ENCODE data around the gene ADGRV1.

ADGRV1 gene

DNA sequence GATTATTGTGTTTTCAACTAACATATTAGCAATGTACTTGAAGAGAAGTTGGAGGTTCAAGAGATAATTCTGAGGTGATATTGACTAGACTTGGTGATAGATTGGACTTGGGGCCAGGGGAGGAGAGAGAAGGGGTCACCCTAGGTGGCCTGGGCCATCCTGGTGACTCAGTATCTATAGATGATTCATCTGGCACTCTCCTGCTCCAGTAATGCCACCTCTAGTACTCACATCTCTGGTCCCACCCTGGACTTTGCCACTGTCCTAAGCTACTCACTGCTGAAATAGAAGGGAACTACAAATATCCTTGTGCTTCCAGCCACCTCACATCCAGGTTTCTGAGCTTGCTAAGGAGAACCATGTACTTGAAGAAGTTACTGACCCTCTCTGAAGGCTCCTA is 574.6 kb downstream of the ADGRV1 start (continued):
- no peak for TF ChIP-seq HOXD13 (CRISPR knock-in tag; IDR thresholded peaks at IDR 0.05; ENCODE audit: borderline replicate concordance)
- no peak for TF ChIP-seq ZNF701 (tag by site-specific recombination; IDR thresholded peaks at IDR 0.05)

DNA sequence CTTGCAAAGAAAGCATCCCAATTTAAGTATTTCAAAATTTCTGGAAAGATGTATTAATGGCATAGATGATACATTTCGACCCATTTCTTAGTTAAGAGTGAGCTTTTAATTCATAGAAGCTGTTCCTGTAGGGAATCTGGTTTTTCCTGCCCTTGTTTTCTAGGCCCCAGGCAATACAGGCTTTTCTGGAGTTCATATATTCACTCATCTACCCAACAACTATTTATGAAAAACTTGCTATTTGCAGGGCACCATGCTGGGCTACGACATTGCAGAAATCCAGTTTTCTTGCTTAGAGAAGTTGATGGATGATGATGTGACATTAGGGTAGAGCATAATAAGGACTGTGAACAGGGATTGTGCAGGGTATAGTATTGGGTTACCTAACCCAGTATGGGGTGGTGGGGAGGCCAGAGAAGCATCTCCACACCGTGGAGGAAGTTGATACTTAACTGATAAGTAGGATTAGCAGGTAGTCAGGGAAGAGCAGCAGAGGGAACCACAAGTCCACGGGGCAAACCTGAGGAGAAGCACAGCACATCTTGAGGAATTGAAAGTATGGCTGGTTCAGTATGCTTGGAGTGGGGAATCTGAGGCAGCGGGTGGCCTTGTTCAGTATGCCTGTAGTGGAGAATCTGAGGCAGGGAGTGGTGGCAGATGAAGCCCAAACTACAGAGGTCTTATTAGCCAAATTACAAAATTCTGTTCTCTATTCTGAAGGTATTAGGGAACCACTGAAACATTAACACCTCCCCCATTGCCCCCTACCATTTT is 577.1 kb downstream of the ADGRV1 start:
- Histone ChIP-seq H3K27ac (ENCODE audit: extremely low read depth, low read depth, low read length) (no peak overlapping the region), H3K36me3 (ENCODE audit: control insufficient read depth in 2 of 2, insufficient read depth in 1 of 2, low read length in 2 of 2) (no peaks in the 10 kb centered on the region), H3K9me3 (ENCODE audit: control insufficient read depth, insufficient read depth, low read depth, low read length) (no peaks in the 10 kb centered on the region), H3K4me1 (ENCODE audit: control insufficient read depth, insufficient read depth, low read length) (no peaks in the 10 kb centered on the region), H3K4me3 (ENCODE audit: low read depth, low read length) (no peak overlapping the region)
- TF ChIP-seq, protein P1, sequence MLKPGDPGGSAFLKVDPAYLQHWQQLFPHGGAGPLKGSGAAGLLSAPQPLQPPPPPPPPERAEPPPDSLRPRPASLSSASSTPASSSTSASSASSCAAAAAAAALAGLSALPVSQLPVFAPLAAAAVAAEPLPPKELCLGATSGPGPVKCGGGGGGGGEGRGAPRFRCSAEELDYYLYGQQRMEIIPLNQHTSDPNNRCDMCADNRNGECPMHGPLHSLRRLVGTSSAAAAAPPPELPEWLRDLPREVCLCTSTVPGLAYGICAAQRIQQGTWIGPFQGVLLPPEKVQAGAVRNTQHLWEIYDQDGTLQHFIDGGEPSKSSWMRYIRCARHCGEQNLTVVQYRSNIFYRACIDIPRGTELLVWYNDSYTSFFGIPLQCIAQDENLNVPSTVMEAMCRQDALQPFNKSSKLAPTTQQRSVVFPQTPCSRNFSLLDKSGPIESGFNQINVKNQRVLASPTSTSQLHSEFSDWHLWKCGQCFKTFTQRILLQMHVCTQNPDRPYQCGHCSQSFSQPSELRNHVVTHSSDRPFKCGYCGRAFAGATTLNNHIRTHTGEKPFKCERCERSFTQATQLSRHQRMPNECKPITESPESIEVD (tag by site-specific recombination; IDR thresholded peaks at IDR 0.05), result peak; percentile 54
- TF ChIP-seq ZNF112 (tag by site-specific recombination; IDR thresholded peaks at IDR 0.05) (no peak), ZNF626 (tag by site-specific recombination; IDR thresholded peaks at IDR 0.05) (no peak), ZNF660 (tag by site-specific recombination; IDR thresholded peaks at IDR 0.05) (0 out of 2 replicates have a peak, but pooled peaks have one; percentile 47)
- CTCF ChIA-PET, result interaction anchor here (1.0 kb wide), 1 partner anchor 250 kb away, joined by 4 read pairs; no protein-coding TSS in a partner anchor
- POLR2A ChIA-PET, result no interaction called here

DNA sequence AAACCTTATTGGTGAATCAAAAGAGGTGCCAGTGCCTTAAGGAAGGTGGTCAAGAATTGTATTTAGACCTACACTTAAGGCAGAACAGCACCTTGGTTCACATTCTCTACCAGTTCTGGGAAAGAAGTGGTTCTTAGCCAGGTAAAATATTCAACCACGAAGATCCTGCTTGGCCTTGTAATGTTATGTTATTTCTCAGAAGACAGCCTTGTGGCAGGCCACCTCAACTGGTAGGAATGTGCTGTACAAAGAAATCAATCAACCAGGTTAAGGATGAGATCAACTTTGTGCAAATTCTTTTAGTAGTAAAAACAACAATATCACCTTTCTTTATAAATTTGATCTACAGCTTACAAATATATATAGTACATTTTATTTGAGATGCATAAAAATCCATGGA is 577.7 kb downstream of the ADGRV1 start:
- Histone ChIP-seq H3K27ac (ENCODE audit: extremely low read depth, low read depth, low read length) (no peak overlapping the region), H3K4me1 (ENCODE audit: control insufficient read depth, insufficient read depth, low read length) (no peaks in the 10 kb centered on the region), H3K36me3 (ENCODE audit: control insufficient read depth in 2 of 2, insufficient read depth in 1 of 2, low read length in 2 of 2) (no peaks in the 10 kb centered on the region), H3K4me3 (ENCODE audit: low read depth, low read length) (no peak overlapping the region), H3K9me3 (ENCODE audit: control insufficient read depth, insufficient read depth, low read depth, low read length) (no peaks in the 10 kb centered on the region)
- ChIA-PET CTCF (interaction anchor here (0.6 to 0.7 kb wide), 2 partner anchors 251 to 265 kb away, joined by 3 to 4 read pairs; no protein-coding TSS in a partner anchor), POLR2A (no interaction called here)
- TF ChIP-seq ZNF677 (tag by site-specific recombination; IDR thresholded peaks at IDR 0.05) (no peak), ZNF211 (tag by site-specific recombination; IDR thresholded peaks at IDR 0.05; ENCODE audit: low read depth) (no peak), GLI2 (tag by site-specific recombination; IDR thresholded peaks at IDR 0.05; ENCODE audit: borderline replicate concordance, low read depth) (no peak), ZNF302 (tag by site-specific recombination; IDR thresholded peaks at IDR 0.05; ENCODE audit: low read depth) (no peak), ZNF585B (tag by site-specific recombination; IDR thresholded peaks at IDR 0.05) (no peak), ZNF670 (tag by site-specific recombination; IDR thresholded peaks at IDR 0.05; ENCODE audit: low read depth) (no peak), MEIS1 (CRISPR knock-in tag; IDR thresholded peaks at IDR 0.05; ENCODE audit: borderline replicate concordance) (no peak), ZNF837 (tag by site-specific recombination; IDR thresholded peaks at IDR 0.05) (no peak), ZNF768 (tag by site-specific recombination; IDR thresholded peaks at IDR 0.05) (no peak), ZNF777 (tag by site-specific recombination; IDR thresholded peaks at IDR 0.05; ENCODE audit: borderline replicate concordance) (no peak), ZNF792 (tag by site-specific recombination; IDR thresholded peaks at IDR 0.05) (no peak), ZNF621 (tag by site-specific recombination; IDR thresholded peaks at IDR 0.05) (no peak), ZBTB21 (tag by site-specific recombination; IDR thresholded peaks at IDR 0.05) (no peak), ZNF548 (tag by site-specific recombination; IDR thresholded peaks at IDR 0.05) (no peak)
- TF ChIP-seq, protein P2, sequence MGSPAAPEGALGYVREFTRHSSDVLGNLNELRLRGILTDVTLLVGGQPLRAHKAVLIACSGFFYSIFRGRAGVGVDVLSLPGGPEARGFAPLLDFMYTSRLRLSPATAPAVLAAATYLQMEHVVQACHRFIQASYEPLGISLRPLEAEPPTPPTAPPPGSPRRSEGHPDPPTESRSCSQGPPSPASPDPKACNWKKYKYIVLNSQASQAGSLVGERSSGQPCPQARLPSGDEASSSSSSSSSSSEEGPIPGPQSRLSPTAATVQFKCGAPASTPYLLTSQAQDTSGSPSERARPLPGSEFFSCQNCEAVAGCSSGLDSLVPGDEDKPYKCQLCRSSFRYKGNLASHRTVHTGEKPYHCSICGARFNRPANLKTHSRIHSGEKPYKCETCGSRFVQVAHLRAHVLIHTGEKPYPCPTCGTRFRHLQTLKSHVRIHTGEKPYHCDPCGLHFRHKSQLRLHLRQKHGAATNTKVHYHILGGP (tag by site-specific recombination; IDR thresholded peaks at IDR 0.05), result no peak
- TF ChIP-seq, protein P3, sequence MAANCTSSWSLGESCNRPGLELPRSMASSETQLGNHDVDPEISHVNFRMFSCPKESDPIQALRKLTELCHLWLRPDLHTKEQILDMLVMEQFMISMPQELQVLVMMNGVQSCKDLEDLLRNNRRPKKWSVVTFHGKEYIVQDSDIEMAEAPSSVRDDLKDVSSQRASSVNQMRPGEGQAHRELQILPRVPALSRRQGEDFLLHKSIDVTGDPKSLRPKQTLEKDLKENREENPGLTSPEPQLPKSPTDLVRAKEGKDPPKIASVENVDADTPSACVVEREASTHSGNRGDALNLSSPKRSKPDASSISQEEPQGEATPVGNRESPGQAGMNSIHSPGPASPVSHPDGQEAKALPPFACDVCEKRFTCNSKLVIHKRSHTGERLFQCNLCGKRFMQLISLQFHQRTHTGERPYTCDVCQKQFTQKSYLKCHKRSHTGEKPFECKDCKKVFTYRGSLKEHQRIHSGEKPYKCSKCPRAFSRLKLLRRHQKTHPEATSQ (tag by site-specific recombination; IDR thresholded peaks at IDR 0.05), result no peak
- TF ChIP-seq, protein P4, sequence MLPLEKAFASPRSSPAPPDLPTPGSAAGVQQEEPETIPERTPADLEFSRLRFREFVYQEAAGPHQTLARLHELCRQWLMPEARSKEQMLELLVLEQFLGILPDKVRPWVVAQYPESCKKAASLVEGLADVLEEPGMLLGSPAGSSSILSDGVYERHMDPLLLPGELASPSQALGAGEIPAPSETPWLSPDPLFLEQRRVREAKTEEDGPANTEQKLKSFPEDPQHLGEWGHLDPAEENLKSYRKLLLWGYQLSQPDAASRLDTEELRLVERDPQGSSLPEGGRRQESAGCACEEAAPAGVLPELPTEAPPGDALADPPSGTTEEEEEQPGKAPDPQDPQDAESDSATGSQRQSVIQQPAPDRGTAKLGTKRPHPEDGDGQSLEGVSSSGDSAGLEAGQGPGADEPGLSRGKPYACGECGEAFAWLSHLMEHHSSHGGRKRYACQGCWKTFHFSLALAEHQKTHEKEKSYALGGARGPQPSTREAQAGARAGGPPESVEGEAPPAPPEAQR (tag by site-specific recombination; IDR thresholded peaks at IDR 0.05), result no peak
- TF ChIP-seq, protein P5, sequence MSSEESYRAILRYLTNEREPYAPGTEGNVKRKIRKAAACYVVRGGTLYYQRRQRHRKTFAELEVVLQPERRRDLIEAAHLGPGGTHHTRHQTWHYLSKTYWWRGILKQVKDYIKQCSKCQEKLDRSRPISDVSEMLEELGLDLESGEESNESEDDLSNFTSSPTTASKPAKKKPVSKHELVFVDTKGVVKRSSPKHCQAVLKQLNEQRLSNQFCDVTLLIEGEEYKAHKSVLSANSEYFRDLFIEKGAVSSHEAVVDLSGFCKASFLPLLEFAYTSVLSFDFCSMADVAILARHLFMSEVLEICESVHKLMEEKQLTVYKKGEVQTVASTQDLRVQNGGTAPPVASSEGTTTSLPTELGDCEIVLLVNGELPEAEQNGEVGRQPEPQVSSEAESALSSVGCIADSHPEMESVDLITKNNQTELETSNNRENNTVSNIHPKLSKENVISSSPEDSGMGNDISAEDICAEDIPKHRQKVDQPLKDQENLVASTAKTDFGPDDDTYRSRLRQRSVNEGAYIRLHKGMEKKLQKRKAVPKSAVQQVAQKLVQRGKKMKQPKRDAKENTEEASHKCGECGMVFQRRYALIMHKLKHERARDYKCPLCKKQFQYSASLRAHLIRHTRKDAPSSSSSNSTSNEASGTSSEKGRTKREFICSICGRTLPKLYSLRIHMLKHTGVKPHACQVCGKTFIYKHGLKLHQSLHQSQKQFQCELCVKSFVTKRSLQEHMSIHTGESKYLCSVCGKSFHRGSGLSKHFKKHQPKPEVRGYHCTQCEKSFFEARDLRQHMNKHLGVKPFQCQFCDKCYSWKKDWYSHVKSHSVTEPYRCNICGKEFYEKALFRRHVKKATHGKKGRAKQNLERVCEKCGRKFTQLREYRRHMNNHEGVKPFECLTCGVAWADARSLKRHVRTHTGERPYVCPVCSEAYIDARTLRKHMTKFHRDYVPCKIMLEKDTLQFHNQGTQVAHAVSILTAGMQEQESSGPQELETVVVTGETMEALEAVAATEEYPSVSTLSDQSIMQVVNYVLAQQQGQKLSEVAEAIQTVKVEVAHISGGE (tag by site-specific recombination; conservative IDR thresholded peaks at IDR 0.05; ENCODE audit: low read depth), result no peak
